ENCODE measurements around the gene SPATS2.

DNA sequence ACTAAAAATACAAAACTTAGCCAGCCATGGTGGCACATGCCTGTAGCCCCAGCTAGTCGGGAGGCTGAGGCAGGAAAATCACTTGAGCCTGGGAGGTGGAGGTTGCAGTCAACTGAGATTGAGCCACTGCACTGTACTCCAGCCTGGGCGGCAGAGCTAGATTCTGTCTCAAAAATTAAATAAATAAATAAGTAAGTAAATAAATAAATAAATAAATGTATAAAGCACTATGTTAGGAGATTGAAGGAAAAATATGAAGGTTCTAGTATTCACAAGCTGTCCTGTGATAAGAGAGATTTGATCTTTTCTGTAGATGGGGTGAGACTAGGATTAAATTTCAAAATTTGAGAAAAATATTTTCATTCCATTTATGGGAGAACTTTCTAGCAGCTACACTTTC, 14.9 kb upstream of the SPATS2 start:
- no peak for TF ChIP-seq POLR2AphosphoS5 (IDR thresholded peaks at IDR 0.05; ENCODE audit: low read depth, low read length)
- TF ChIP-seq, protein P1, sequence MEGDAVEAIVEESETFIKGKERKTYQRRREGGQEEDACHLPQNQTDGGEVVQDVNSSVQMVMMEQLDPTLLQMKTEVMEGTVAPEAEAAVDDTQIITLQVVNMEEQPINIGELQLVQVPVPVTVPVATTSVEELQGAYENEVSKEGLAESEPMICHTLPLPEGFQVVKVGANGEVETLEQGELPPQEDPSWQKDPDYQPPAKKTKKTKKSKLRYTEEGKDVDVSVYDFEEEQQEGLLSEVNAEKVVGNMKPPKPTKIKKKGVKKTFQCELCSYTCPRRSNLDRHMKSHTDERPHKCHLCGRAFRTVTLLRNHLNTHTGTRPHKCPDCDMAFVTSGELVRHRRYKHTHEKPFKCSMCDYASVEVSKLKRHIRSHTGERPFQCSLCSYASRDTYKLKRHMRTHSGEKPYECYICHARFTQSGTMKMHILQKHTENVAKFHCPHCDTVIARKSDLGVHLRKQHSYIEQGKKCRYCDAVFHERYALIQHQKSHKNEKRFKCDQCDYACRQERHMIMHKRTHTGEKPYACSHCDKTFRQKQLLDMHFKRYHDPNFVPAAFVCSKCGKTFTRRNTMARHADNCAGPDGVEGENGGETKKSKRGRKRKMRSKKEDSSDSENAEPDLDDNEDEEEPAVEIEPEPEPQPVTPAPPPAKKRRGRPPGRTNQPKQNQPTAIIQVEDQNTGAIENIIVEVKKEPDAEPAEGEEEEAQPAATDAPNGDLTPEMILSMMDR (IDR thresholded peaks at IDR 0.05), result no peak
- TF ChIP-seq, protein P2, sequence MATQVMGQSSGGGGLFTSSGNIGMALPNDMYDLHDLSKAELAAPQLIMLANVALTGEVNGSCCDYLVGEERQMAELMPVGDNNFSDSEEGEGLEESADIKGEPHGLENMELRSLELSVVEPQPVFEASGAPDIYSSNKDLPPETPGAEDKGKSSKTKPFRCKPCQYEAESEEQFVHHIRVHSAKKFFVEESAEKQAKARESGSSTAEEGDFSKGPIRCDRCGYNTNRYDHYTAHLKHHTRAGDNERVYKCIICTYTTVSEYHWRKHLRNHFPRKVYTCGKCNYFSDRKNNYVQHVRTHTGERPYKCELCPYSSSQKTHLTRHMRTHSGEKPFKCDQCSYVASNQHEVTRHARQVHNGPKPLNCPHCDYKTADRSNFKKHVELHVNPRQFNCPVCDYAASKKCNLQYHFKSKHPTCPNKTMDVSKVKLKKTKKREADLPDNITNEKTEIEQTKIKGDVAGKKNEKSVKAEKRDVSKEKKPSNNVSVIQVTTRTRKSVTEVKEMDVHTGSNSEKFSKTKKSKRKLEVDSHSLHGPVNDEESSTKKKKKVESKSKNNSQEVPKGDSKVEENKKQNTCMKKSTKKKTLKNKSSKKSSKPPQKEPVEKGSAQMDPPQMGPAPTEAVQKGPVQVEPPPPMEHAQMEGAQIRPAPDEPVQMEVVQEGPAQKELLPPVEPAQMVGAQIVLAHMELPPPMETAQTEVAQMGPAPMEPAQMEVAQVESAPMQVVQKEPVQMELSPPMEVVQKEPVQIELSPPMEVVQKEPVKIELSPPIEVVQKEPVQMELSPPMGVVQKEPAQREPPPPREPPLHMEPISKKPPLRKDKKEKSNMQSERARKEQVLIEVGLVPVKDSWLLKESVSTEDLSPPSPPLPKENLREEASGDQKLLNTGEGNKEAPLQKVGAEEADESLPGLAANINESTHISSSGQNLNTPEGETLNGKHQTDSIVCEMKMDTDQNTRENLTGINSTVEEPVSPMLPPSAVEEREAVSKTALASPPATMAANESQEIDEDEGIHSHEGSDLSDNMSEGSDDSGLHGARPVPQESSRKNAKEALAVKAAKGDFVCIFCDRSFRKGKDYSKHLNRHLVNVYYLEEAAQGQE (IDR thresholded peaks at IDR 0.05; ENCODE audit: insufficient read depth in 1 of 2, low read depth in 2 of 2, low read length in 1 of 2), result no peak

Measured in Panc1 (cell line).